Measurements from ENCODE around the gene LEFTY1. TPM values are rescaled to one million over a fixed set of nuclear protein-coding genes. Genes with fewer than 3 reads are reported as not detected.

The LEFTY1 gene
- total and polyA plus RNA-seq, 2 donors (not counting 1 experiment from before 2014, with no cell fraction given), result 0.07 TPM; not detected in 1

- ChIA-PET CTCF (interaction anchor here (0.7 to 1.3 kb wide), 3 partner anchors 19 to 383 kb away, joined by 3 to 5 read pairs (median 3); no protein-coding TSS in a partner anchor), POLR2A (interaction anchor here (1.3 kb wide), 1 partner anchor 88 kb away, joined by 3 read pairs; the partner anchor contains the start of gene SRP9)
- Mint-ChIP-seq H3K4me3 (no peak overlapping the region), H3K27ac (no peak overlapping the region), H3K9me3 (ENCODE audit: insufficient read depth) (no peaks in the 10 kb centered on the region), H3K27me3 (no peaks in the 10 kb centered on the region), H3K4me1 (peaks cover 12% of the 10 kb centered on the region)
- Histone ChIP-seq H2AFZ (ENCODE audit: insufficient read depth, low read depth, low read length, poor library complexity, severe bottlenecking) (no peak overlapping the region), H3K4me1 (ENCODE audit: control insufficient read depth in 2 of 2, insufficient read depth in 2 of 2, low read length in 2 of 2) (peaks cover 10 to 17% of the 10 kb centered on the region in 2 donors), H3K9me3 (ENCODE audit: control extremely low read depth in 1 of 3, control insufficient read depth in 2 of 3, insufficient read depth in 1 of 3, low read length in 2 of 3) (no peaks in the 10 kb centered on the region), H3K4me3 (ENCODE audit: control extremely low read depth in 1 of 5, extremely low read depth in 1 of 5, insufficient read depth in 1 of 5, low read depth in 2 of 5, low read length in 4 of 5) (no peak overlapping the region), H3K27ac (ENCODE audit: low read length in 2 of 2) (peak overlapping the region in 1 of 2 donors; percentile 59), H3K27me3 (replicated peaks in 1 of 4; ENCODE audit: control extremely low read depth in 1 of 4, control insufficient read depth in 3 of 4, insufficient read depth in 4 of 4, low read length in 3 of 4) (no peaks in the 10 kb centered on the region), H3K4me2 (replicated peaks; ENCODE audit: low read depth, low read length, poor library complexity, severe bottlenecking) (no peak overlapping the region), H4K20me1 (ENCODE audit: control insufficient read depth, insufficient read depth, low read length, poor library complexity, severe bottlenecking) (peaks cover 21% of the 10 kb centered on the region), H3K79me2 (ENCODE audit: control insufficient read depth, insufficient read depth, low read length) (no peaks in the 10 kb centered on the region), H3K9ac (ENCODE audit: low read length) (no peak overlapping the region), H3K36me3 (replicated peaks in 1 of 2; ENCODE audit: control extremely low read depth in 1 of 2, control insufficient read depth in 1 of 2, extremely low read depth in 1 of 2, insufficient read depth in 2 of 2, low read length in 1 of 2) (peaks cover 7 to 90% of the 10 kb centered on the region in 2 experiments)
- intact Hi-C loops (cut with micrococcal nuclease), result no loop called here
- DNase-seq (no peak), ATAC-seq (ENCODE audit: low read depth) (no peak)
- TF ChIP-seq CTCF (IDR thresholded peaks at IDR 0.05), result no peak
- TF ChIP-seq EZH2 (IDR thresholded peaks at IDR 0.05; ENCODE audit: borderline replicate concordance, insufficient read depth, low read depth, low read length, poor library complexity, severe bottlenecking), result no peak
- 83% methylated on average over 11 of the region's 13 CpGs for WGBS (ENCODE audit: insufficient coverage)
These were observed 23.4 kb downstream of the LEFTY1 start for GRCh38 chr1:225865514-225865913.

- no peak overlapping the region for H2AFZ ChIP-seq (ENCODE audit: insufficient read depth, low read depth, low read length, poor library complexity, severe bottlenecking)
- intact Hi-C loops (cut with micrococcal nuclease), result no loop called here
- ChIA-PET POLR2A (no interaction called here), CTCF (no interaction called here)
- Mint-ChIP-seq H3K9me3 (ENCODE audit: insufficient read depth) (no peaks in the 10 kb centered on the region), H3K4me1 (peaks cover 12% of the 10 kb centered on the region), H3K27ac (no peak overlapping the region), H3K4me3 (no peak overlapping the region), H3K27me3 (no peaks in the 10 kb centered on the region)
- no peak for TF ChIP-seq CTCF (IDR thresholded peaks at IDR 0.05)
- TF ChIP-seq EZH2 (IDR thresholded peaks at IDR 0.05; ENCODE audit: borderline replicate concordance, insufficient read depth, low read depth, low read length, poor library complexity, severe bottlenecking), result no peak
- no peak overlapping the region for H3K4me2 ChIP-seq (replicated peaks; ENCODE audit: low read depth, low read length, poor library complexity, severe bottlenecking)
- ATAC-seq (ENCODE audit: low read depth) (no peak), DNase-seq (no peak)
- no peaks in the 10 kb centered on the region for H3K79me2 ChIP-seq (ENCODE audit: control insufficient read depth, insufficient read depth, low read length)
- peaks cover 21% of the 10 kb centered on the region for H4K20me1 ChIP-seq (ENCODE audit: control insufficient read depth, insufficient read depth, low read length, poor library complexity, severe bottlenecking)
- H3K27ac ChIP-seq (ENCODE audit: low read length in 2 of 2), result no peak overlapping the region
- 96% methylated on average over 4 of the region's 5 CpGs for WGBS (ENCODE audit: insufficient coverage)
- H3K4me3 ChIP-seq (ENCODE audit: control extremely low read depth in 1 of 5, extremely low read depth in 1 of 5, insufficient read depth in 1 of 5, low read depth in 2 of 5, low read length in 4 of 5), result no peak overlapping the region
- H3K9me3 ChIP-seq (ENCODE audit: control extremely low read depth in 1 of 3, control insufficient read depth in 2 of 3, insufficient read depth in 1 of 3, low read length in 2 of 3), result no peaks in the 10 kb centered on the region
- no peaks in the 10 kb centered on the region for H3K27me3 ChIP-seq (replicated peaks in 1 of 4; ENCODE audit: control extremely low read depth in 1 of 4, control insufficient read depth in 3 of 4, insufficient read depth in 4 of 4, low read length in 3 of 4)
- no peak overlapping the region for H3K9ac ChIP-seq (ENCODE audit: low read length)
- H3K36me3 ChIP-seq (replicated peaks in 1 of 2; ENCODE audit: control extremely low read depth in 1 of 2, control insufficient read depth in 1 of 2, extremely low read depth in 1 of 2, insufficient read depth in 2 of 2, low read length in 1 of 2), result peaks cover 6 to 90% of the 10 kb centered on the region in 2 experiments
- peaks cover 10 to 17% of the 10 kb centered on the region in 2 donors for H3K4me1 ChIP-seq (ENCODE audit: control insufficient read depth in 2 of 2, insufficient read depth in 2 of 2, low read length in 2 of 2)
These were observed 25.8 kb downstream of the LEFTY1 start for GRCh38 chr1:225863167-225863566.
